SJSA1 (cell line): ENCODE results near the gene TMEM115. TPM values are rescaled to one million over a fixed set of nuclear protein-coding genes. Genes with fewer than 3 reads are reported as not detected.

ENCODE experiments used
- DNase-seq, 2 experiments: peaks; one replicate each; pipeline ENCODE4 v3.0.0-alpha.2; 2015 to 2020; ENCODE audit warnings: low spot score in 2 of 2, low read depth in 1 of 2
- H3K27ac ChIP-seq: fragments of 250-450 bp; sonication (Bioruptor Pico); 2 replicates; pipeline ENCODE4 v1.5.1; 2020; ENCODE audit warnings: mild to moderate bottlenecking, moderate library complexity
- H3K27me3 ChIP-seq: fragments of 250-450 bp; sonication (Bioruptor Pico); replicated peaks from 2 replicates; pipeline ENCODE4 v1.5.1; 2020; ENCODE audit warnings: mild to moderate bottlenecking, moderate library complexity
- H3K36me3 ChIP-seq: fragments of 250-450 bp; sonication (Bioruptor Pico); 2 replicates; pipeline ENCODE4 v1.5.1; 2020; ENCODE audit warnings: mild to moderate bottlenecking
- H3K4me1 ChIP-seq: fragments of 250-450 bp; sonication (Bioruptor Pico); replicated peaks from 2 replicates; pipeline ENCODE4 v1.6.1; 2021; ENCODE audit warnings: mild to moderate bottlenecking
- H3K4me3 ChIP-seq: fragments of 250-450 bp; sonication (Bioruptor Pico); 2 replicates; pipeline ENCODE4 v1.5.1; 2020; ENCODE audit warnings: mild to moderate bottlenecking
- H3K9me3 ChIP-seq: fragments of 250-450 bp; sonication (Bioruptor Pico); replicated peaks from 2 replicates; pipeline ENCODE4 v1.5.1; 2020; ENCODE audit warnings: mild to moderate bottlenecking
- total RNA-seq: library from RNA; depleted of rRNA; stranded (reverse); fragments of >200 nt; shearing (Covaris generic); gene quantifications from 2 replicates; pipeline ENCODE4 v1.2.3, GENCODE V29; 2014

Gene TMEM115
- total RNA-seq, 1 experiment from 2014 or later = 40.6 TPM

- Histone ChIP-seq H3K27ac (no peak overlapping the region), H3K9me3 (no peaks in the 10 kb centered on the region), H3K4me1 (peaks cover 22% of the 10 kb centered on the region), H3K4me3 (no peak overlapping the region), H3K27me3 (no peaks in the 10 kb centered on the region), H3K36me3 (peaks cover 45% of the 10 kb centered on the region)
- no peak for DNase-seq
Observed at GRCh38 chr3:50326182-50326541, 33.2 kb downstream of the TMEM115 start.

DNA sequence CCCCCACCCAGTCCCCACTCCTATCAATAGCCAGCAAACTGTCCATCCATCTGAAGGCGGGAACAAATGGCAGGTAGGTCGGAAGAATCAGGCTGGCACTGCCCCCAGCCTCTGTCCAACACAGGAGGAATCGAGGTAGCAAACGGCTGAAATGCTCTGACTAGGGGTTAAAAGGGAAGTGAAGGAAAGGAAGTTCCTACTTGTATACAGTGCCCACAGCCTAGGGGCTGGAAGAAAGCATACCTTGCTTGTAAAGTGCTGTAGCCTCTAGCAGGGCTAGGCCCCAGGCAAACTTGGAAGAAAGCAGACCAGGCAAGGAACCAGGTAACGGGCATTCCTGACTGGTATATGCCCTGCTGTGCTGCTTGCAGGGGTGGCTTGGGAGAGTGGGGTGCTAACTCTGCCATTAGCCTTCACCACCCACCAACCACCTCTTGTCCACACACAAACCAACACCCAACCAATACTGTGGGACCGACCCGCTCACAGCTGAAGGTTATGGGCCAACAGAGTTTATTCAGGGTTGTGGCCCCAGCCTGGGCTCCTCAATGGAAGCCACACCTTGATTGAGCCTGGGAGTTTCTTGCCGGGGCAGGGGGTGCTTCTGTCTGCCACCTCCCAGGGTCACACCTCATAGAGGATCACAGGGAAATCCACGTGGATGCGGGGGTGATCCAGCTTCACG, 33.7 kb downstream of the TMEM115 start:
- peaks cover 24% of the 10 kb centered on the region for H3K4me1 ChIP-seq
- DNase-seq = no peak
- H3K4me3 ChIP-seq = no peak overlapping the region
- no peak overlapping the region for H3K27ac ChIP-seq
- H3K36me3 ChIP-seq = peaks cover 43% of the 10 kb centered on the region
- H3K27me3 ChIP-seq = no peaks in the 10 kb centered on the region
- H3K9me3 ChIP-seq = no peaks in the 10 kb centered on the region

- DNase-seq = no peak
- Histone ChIP-seq H3K4me1 (peaks cover 29% of the 10 kb centered on the region), H3K27me3 (no peaks in the 10 kb centered on the region), H3K36me3 (peaks cover 37% of the 10 kb centered on the region), H3K9me3 (no peaks in the 10 kb centered on the region), H3K4me3 (no peak overlapping the region), H3K27ac (no peak overlapping the region)
Observed at GRCh38 chr3:50325113-50325480, 34.2 kb downstream of the TMEM115 start.

DNA sequence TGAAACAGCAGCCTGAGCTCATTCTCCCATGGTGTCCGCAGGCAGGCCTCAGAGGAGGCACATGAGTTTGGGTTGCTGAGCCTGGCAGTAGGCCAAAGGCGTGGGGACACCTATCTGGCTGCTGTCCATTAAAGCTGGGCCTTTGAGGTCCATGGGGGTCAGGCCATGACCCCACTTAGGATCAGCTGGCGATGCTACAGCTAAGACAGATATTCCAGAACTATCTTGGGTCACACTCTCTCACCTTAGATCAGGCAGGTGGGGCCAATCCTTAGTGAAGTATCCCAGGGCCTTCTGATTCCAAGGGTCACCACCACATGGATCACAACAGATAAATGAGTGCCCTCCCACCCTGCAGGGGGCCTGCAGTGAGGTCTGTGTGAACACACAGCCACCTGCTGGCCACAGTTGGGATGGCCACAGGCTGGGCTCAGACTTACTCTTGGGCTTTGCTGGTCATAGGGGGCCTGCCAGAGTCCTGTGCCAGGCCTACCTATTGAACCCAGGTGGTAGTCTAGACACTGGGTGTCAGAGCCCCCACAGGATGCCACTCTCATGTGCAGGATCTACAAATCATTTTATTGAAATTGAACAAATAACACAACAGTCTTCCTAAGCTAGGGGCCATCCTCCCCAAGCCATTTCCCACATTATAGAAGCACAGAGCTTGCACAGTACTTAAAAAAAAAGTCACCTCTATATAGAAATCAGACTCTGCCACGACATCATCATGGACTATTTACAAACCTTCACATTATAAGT, 34.8 kb downstream of the TMEM115 start:
- Histone ChIP-seq H3K36me3 (peaks cover 36% of the 10 kb centered on the region), H3K4me3 (no peak overlapping the region), H3K27me3 (no peaks in the 10 kb centered on the region), H3K9me3 (no peaks in the 10 kb centered on the region), H3K27ac (no peak overlapping the region), H3K4me1 (peaks cover 32% of the 10 kb centered on the region)
- peak; percentile 43 to 67 for DNase-seq

DNA sequence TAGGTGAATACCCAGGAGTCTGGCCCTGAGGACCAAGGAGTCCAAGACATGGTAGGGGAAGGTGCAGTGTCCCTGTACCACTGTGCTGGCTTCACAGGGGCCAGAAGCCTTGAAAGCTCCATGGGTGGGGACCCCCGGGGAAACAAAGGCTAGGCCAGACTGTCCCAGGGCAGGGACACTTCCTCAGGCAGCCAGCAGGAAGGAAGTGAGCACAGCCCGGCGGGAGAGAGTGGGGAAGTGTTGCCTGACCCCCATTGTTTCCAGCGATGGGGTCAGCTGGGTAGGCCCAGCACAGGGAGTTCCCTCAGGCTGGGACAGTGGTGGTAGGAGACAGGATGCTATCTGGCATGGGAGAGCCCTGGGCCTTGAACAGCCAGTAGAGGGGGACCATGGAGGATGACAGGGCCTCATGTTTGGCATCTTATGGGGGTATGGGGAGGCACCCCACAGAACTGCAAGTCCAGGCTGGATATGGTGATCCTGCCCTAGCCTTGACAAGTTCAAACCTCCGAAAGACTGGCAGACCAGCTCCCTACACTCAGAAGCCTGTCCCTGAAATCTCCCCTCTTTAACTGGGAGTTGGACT, 35.6 kb downstream of the TMEM115 start:
- Histone ChIP-seq H3K9me3 (no peaks in the 10 kb centered on the region), H3K36me3 (peaks cover 38% of the 10 kb centered on the region), H3K4me3 (no peak overlapping the region), H3K4me1 (peaks cover 31% of the 10 kb centered on the region), H3K27me3 (no peaks in the 10 kb centered on the region), H3K27ac (no peak overlapping the region)
- DNase-seq = no peak

GRCh38 chr3:50323092-50323600, 36.2 kb downstream of the TMEM115 start:
- H3K4me1 ChIP-seq = peaks cover 26% of the 10 kb centered on the region
- no peaks in the 10 kb centered on the region for H3K9me3 ChIP-seq
- H3K4me3 ChIP-seq = no peak overlapping the region
- no peak overlapping the region for H3K27ac ChIP-seq
- DNase-seq = no peak
- H3K27me3 ChIP-seq = no peaks in the 10 kb centered on the region
- H3K36me3 ChIP-seq = peaks cover 43% of the 10 kb centered on the region

GRCh38 chr3:50322386-50323091, 36.8 kb downstream of the TMEM115 start, which contains the start of gene HYAL2:
TSS of gene HYAL2 (minus strand) at chr3:50322745. CDS start at chr3:50320489, 2,256 bp downstream.
- Histone ChIP-seq H3K36me3 (peaks cover 44% of the 10 kb centered on the region), H3K4me1 (peaks cover 25% of the 10 kb centered on the region), H3K9me3 (no peaks in the 10 kb centered on the region), H3K4me3 (peak within 1 kb of the TSS; percentile 97), H3K27me3 (no peaks in the 10 kb centered on the region), H3K27ac (peak within 1 kb of the TSS; percentile 100)
- DNase-seq = no peak

- Histone ChIP-seq H3K9me3 (no peaks in the 10 kb centered on the region), H3K4me1 (peaks cover 21% of the 10 kb centered on the region), H3K27ac (no peak overlapping the region), H3K36me3 (peaks cover 44% of the 10 kb centered on the region), H3K27me3 (no peaks in the 10 kb centered on the region), H3K4me3 (peak overlapping the region; percentile 97)
- no peak for DNase-seq
Observed at GRCh38 chr3:50322115-50322385, 37.3 kb downstream of the TMEM115 start.

DNA sequence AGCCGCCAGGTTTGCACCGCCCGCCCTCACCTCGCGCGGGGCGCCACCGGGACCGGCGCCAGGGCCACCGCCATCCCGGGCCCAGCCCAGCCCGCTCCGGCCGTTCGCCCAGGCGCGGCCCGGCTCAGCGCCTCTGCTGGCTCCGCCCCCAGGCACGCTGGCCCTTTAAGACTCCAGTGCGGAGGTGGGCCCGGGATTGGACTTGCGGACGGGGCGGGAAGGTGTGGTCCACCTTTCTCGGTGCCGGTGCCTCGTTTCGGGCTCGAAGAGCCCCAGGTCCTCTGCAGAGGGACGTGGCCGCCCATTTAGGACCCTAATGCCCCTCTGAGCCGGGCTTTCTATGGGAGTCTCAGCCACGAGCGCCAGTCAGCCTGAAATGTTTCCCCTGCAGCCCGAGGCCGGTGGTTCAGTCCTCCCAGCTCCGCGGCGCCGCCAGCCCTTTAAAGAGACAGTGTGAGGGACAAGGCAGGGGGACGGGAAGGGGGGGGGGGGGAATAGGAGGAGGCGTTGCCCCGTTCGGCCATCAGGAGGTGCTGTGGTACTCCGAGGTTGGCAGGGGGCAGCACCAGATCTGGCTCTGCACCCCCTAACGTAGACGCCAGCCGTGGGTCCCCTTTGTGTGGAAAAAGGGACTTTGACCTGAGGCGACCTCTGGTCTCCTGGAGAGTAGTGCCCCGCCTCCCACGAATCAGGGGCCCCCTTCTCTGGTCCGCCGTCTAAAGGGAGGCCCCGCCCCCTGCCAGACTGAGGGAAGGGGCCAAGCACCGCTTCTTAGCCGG, 37.8 kb downstream of the TMEM115 start:
- Histone ChIP-seq H3K27ac (peak overlapping the region; percentile 100), H3K4me1 (peaks cover 24% of the 10 kb centered on the region), H3K9me3 (no peaks in the 10 kb centered on the region), H3K27me3 (no peaks in the 10 kb centered on the region), H3K4me3 (peak overlapping the region; percentile 97), H3K36me3 (peaks cover 47% of the 10 kb centered on the region)
- DNase-seq = peak; percentile 89 to 97

DNA sequence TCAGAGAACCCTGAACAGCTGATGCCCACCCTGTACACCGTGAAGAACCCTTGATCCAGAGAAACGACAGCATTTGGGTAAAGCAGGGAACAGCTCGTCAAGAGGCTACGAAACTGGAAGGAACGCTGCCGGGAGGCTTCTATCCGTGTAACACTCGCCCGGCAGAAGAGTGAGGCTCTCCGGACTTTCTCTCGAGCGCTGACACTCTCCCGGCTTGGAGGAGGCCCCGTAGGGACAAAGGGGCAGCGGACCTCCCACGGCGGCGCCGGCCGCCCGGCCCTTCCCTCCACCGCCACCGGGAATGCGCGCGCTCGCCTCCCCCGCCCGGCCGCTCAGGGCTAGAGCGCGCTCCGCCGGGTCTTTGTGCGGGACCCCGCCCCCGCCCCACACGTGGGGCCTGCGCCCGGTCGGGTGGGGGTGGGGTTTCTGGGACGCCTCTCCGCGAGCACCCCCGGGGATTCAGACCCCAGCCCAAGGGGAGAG, 38.4 kb downstream of the TMEM115 start:
- H3K27ac ChIP-seq = peak overlapping the region; percentile 100
- peaks cover 50% of the 10 kb centered on the region for H3K36me3 ChIP-seq
- DNase-seq = peak; percentile 85 to 92
- no peaks in the 10 kb centered on the region for H3K9me3 ChIP-seq
- peaks cover 24% of the 10 kb centered on the region for H3K4me1 ChIP-seq
- H3K4me3 ChIP-seq = peak overlapping the region; percentile 97
- H3K27me3 ChIP-seq = no peaks in the 10 kb centered on the region

- H3K36me3 ChIP-seq = peaks cover 49% of the 10 kb centered on the region
- no peak for DNase-seq
- H3K4me3 ChIP-seq = peak overlapping the region; percentile 97
- no peaks in the 10 kb centered on the region for H3K27me3 ChIP-seq
- H3K4me1 ChIP-seq = peaks cover 24% of the 10 kb centered on the region
- no peaks in the 10 kb centered on the region for H3K9me3 ChIP-seq
- H3K27ac ChIP-seq = no peak overlapping the region; the same call in 1 of the 2 replicates
Observed at GRCh38 chr3:50319894-50320625, 39.3 kb downstream of the TMEM115 start.

GRCh38 chr3:50319181-50319893, 40.0 kb downstream of the TMEM115 start:
- H3K36me3 ChIP-seq = peaks cover 44% of the 10 kb centered on the region
- no peaks in the 10 kb centered on the region for H3K9me3 ChIP-seq
- no peak overlapping the region for H3K27ac ChIP-seq
- no peak overlapping the region for H3K4me3 ChIP-seq
- DNase-seq = no peak
- no peaks in the 10 kb centered on the region for H3K27me3 ChIP-seq
- H3K4me1 ChIP-seq = peaks cover 24% of the 10 kb centered on the region
